ENCODE results near the gene IPO11.

DNA sequence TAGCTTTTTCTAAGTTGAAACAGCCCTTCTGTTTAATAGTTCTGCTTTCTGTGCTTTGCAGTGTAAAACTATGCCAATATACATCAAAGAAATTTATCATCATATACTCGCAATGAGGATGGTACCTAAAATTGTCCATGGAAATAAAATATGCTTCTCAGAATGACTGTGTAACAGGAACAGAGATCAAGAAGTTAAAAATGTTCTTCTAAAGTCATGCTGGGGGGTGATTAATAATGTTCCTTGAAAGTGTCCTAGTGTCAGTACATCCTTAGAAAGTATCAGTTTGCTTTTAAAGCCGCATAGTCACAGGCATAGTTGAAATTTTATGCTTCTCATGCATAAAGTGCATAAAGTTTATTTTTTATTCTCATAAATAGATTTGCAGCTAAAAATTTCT lies 162.0 kb downstream of the IPO11 start:
- no peak for TF ChIP-seq POLR2A (IDR thresholded peaks at IDR 0.05)
- TF ChIP-seq, protein P1, sequence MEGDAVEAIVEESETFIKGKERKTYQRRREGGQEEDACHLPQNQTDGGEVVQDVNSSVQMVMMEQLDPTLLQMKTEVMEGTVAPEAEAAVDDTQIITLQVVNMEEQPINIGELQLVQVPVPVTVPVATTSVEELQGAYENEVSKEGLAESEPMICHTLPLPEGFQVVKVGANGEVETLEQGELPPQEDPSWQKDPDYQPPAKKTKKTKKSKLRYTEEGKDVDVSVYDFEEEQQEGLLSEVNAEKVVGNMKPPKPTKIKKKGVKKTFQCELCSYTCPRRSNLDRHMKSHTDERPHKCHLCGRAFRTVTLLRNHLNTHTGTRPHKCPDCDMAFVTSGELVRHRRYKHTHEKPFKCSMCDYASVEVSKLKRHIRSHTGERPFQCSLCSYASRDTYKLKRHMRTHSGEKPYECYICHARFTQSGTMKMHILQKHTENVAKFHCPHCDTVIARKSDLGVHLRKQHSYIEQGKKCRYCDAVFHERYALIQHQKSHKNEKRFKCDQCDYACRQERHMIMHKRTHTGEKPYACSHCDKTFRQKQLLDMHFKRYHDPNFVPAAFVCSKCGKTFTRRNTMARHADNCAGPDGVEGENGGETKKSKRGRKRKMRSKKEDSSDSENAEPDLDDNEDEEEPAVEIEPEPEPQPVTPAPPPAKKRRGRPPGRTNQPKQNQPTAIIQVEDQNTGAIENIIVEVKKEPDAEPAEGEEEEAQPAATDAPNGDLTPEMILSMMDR (IDR thresholded peaks at IDR 0.05), result no peak

Measured in ovary (tissue), 3 donors.